GM23338 (cell line): ENCODE data around the gene SCFD2. TPM values are rescaled to one million over a fixed set of nuclear protein-coding genes. Genes with fewer than 3 reads are reported as not detected.

ENCODE experiments used
- ATAC-seq: fragments of 200-7000 bp; cut with Tn5 transposase; 3 replicates; pipeline ENCODE4 v1.9.1; 2020
- DNase-seq: peaks from one replicate; pipeline ENCODE4 v3.0.0-alpha.2; 2015; ENCODE audit warnings: low spot score
- H2AFZ ChIP-seq: fragments of 200-600 bp; sonication (generic); 2 replicates; pipeline ENCODE4 v1.8.0; 2016; ENCODE audit warnings: antibody characterized with exemption, mild to moderate bottlenecking, moderate library complexity
- H3F3A ChIP-seq: fragments of 200-600 bp; sonication (generic); replicated peaks from 2 replicates; pipeline ENCODE4 v1.8.0; 2017; ENCODE audit warnings: antibody characterized with exemption, mixed run types, low read depth
- H3K27ac ChIP-seq: fragments of 200-600 bp; sonication (generic); 2 replicates; pipeline ENCODE4 v1.6.1; 2016; ENCODE audit warnings: low read depth
- H3K27me3 ChIP-seq: fragments of 200-600 bp; sonication (generic); 2 replicates; pipeline ENCODE4 v1.8.0; 2016; ENCODE audit warnings: mild to moderate bottlenecking, mixed run types, moderate library complexity; ENCODE audit not compliant: insufficient read depth
- H3K36me3 ChIP-seq: fragments of 200-600 bp; sonication (generic); 2 replicates; pipeline ENCODE4 v1.8.0; 2016; ENCODE audit warnings: mild to moderate bottlenecking; ENCODE audit not compliant: insufficient read depth
- H3K4me1 ChIP-seq: fragments of 200-600 bp; sonication (generic); 2 replicates; pipeline ENCODE4 v1.8.0; 2016; ENCODE audit warnings: mild to moderate bottlenecking, moderate library complexity; ENCODE audit not compliant: insufficient read depth
- H3K4me2 ChIP-seq: fragments of 200-600 bp; sonication (generic); 2 replicates; pipeline ENCODE4 v1.7.1; 2017; ENCODE audit warnings: mixed run types
- H3K4me3 ChIP-seq: fragments of 200-600 bp; sonication (generic); 2 replicates; pipeline ENCODE4 v1.6.1; 2016; ENCODE audit warnings: mixed run types
- H3K79me2 ChIP-seq: fragments of 200-600 bp; sonication (generic); replicated peaks from 2 replicates; pipeline ENCODE4 v1.8.0; 2017; ENCODE audit warnings: mild to moderate bottlenecking; ENCODE audit not compliant: insufficient read depth
- H3K9me2 ChIP-seq: fragments of 200-600 bp; sonication (generic); 2 replicates; pipeline ENCODE4 v1.8.0; 2017; ENCODE audit not compliant: insufficient read depth
- H4K20me1 ChIP-seq: fragments of 200-600 bp; sonication (generic); replicated peaks from 2 replicates; pipeline ENCODE4 v1.8.0; 2017; ENCODE audit warnings: mild to moderate bottlenecking; ENCODE audit not compliant: insufficient read depth
- H3K27ac Mint-ChIP-seq: 2 replicates; pipeline ENCODE4 v1.8.0; 2020; ENCODE audit warnings: inconsistent platforms, mild to moderate bottlenecking, moderate library complexity, mixed read lengths
- H3K27me3 Mint-ChIP-seq: 3 replicates; pipeline ENCODE4 v1.8.0; 2022; ENCODE audit warnings: low read depth, mild to moderate bottlenecking, moderate library complexity, mixed read lengths, inconsistent platforms; ENCODE audit not compliant: insufficient read depth, poor library complexity
- H3K36me3 Mint-ChIP-seq: 3 replicates; pipeline ENCODE4 v1.8.0; 2021; ENCODE audit warnings: low read depth, mild to moderate bottlenecking, inconsistent platforms, moderate library complexity, mixed read lengths
- H3K4me1 Mint-ChIP-seq: 3 replicates; pipeline ENCODE4 v1.8.0; 2020; ENCODE audit warnings: mild to moderate bottlenecking, inconsistent platforms, mixed read lengths
- H3K4me3 Mint-ChIP-seq: 3 replicates; pipeline ENCODE4 v1.8.0; 2021; ENCODE audit warnings: moderate library complexity, mild to moderate bottlenecking, inconsistent platforms, mixed read lengths
- H3K9me3 Mint-ChIP-seq: 3 replicates; pipeline ENCODE4 v1.8.0; 2020; ENCODE audit warnings: moderate library complexity, mild to moderate bottlenecking, inconsistent platforms, mixed read lengths
- EZH2 ChIP-seq: fragments of 200-600 bp; sonication (generic); IDR thresholded peaks from one replicate; pipeline ENCODE4 v1.8.0; 2017; ENCODE audit warnings: antibody characterized with exemption, mild to moderate bottlenecking, low read depth; ENCODE audit not compliant: unreplicated experiment
- JUNB ChIP-seq: IDR thresholded peaks from one replicate; pipeline ENCODE4 v1.6.1; 2016; ENCODE audit warnings: antibody characterized with exemption; ENCODE audit not compliant: unreplicated experiment
- NANOG ChIP-seq: IDR thresholded peaks from 2 replicates; pipeline ENCODE4 v1.6.1; 2016; ENCODE audit warnings: antibody characterized with exemption, borderline replicate concordance
- POLR2AphosphoS5 ChIP-seq: IDR thresholded peaks from 2 replicates; pipeline ENCODE4 v1.6.1; 2016; ENCODE audit warnings: antibody characterized with exemption, low read depth
- STAT1 ChIP-seq: IDR thresholded peaks from one replicate; pipeline ENCODE4 v1.6.1; 2016; ENCODE audit warnings: antibody characterized with exemption; ENCODE audit not compliant: unreplicated experiment
- ZNF114 ChIP-seq: fragments of 250-450 bp; sonication (Bioruptor Pico); IDR thresholded peaks from 2 replicates; pipeline ENCODE4 v1.5.0; 2020; ENCODE audit warnings: mild to moderate bottlenecking, moderate library complexity
- ZNF331 ChIP-seq: fragments of 250-450 bp; sonication (Bioruptor Pico); IDR thresholded peaks from 2 replicates; pipeline ENCODE4 v1.5.0; 2020; ENCODE audit warnings: low read depth, mild to moderate bottlenecking, moderate library complexity
- polyA plus RNA-seq: library from polyadenylated mRNA; unstranded; fragments of >200 nt; fragmentation: Nextera tagmentation; extraction: Ambion mirVana; gene quantifications from 2 replicates; pipeline ENCODE4 v1.2.1, GENCODE V29; 2016
- total RNA-seq: library from RNA; depleted of rRNA; stranded (reverse); fragments of >200 nt; shearing (Covaris generic); gene quantifications from 2 replicates; pipeline ENCODE4 v1.2.3, GENCODE V29; 2014
- TF ChIP-seq, protein P1 (sequence below): fragments of 250-450 bp; sonication (Bioruptor Pico); IDR thresholded peaks from 2 replicates; pipeline ENCODE4 v1.5.0; 2020; ENCODE audit warnings: mild to moderate bottlenecking, moderate library complexity
- TF ChIP-seq, protein P2 (sequence below): IDR thresholded peaks from one replicate; pipeline ENCODE4 v1.6.1; 2018; ENCODE audit warnings: antibody characterized with exemption; ENCODE audit not compliant: unreplicated experiment

Gene SCFD2
- total and polyA plus RNA-seq, 2 experiments from 2014 or later: 5.7 to 17.5 TPM

DNA sequence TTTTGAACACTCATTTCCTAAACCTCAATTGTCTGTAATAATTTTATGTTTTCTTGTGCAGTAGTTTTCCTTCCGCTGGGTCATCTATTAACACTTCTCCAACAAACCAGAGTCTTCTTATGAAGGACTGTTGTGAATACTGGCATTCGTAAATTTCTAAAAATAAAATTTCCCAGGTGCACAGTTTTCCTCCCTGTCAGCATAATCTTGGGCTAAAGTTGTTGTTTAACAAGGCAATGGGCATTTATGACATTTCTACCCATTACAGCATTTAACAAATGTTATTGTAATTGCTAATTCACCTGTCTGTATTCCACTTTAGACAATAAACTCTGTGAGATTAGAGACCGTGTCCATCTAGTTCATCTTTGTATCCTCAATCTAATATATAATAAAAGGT lies 1.2 kb downstream of the SCFD2 start:
- Histone ChIP-seq H3K4me3 (peak overlapping the region; percentile 93), H3K27me3 (peaks cover 22% of the 10 kb centered on the region; the same call in 1 of the 2 replicates), H3K4me2 (peak overlapping the region; percentile 98), H3F3A (no peaks in the 10 kb centered on the region), H3K27ac (no peak overlapping the region), H3K4me1 (peaks cover 12% of the 10 kb centered on the region; the same call in 1 of the 2 replicates), H3K9me2 (peaks cover 8% of the 10 kb centered on the region; the same call in 1 of the 2 replicates), H2AFZ (no peak overlapping the region), H3K36me3 (no peaks in the 10 kb centered on the region), H3K79me2 (peaks cover 21% of the 10 kb centered on the region), H4K20me1 (no peaks in the 10 kb centered on the region)
- Mint-ChIP-seq H3K27me3 (peaks cover 9% of the 10 kb centered on the region), H3K27ac (no peak overlapping the region), H3K4me1 (peaks cover 10% of the 10 kb centered on the region), H3K36me3 (peaks cover 4% of the 10 kb centered on the region; the same call in 1 of the 3 replicates), H3K9me3 (no peaks in the 10 kb centered on the region), H3K4me3 (peak overlapping the region; percentile 94)
- no peak for TF ChIP-seq ZNF331 (CRISPR knock-in tag)
- TF ChIP-seq, protein P1, sequence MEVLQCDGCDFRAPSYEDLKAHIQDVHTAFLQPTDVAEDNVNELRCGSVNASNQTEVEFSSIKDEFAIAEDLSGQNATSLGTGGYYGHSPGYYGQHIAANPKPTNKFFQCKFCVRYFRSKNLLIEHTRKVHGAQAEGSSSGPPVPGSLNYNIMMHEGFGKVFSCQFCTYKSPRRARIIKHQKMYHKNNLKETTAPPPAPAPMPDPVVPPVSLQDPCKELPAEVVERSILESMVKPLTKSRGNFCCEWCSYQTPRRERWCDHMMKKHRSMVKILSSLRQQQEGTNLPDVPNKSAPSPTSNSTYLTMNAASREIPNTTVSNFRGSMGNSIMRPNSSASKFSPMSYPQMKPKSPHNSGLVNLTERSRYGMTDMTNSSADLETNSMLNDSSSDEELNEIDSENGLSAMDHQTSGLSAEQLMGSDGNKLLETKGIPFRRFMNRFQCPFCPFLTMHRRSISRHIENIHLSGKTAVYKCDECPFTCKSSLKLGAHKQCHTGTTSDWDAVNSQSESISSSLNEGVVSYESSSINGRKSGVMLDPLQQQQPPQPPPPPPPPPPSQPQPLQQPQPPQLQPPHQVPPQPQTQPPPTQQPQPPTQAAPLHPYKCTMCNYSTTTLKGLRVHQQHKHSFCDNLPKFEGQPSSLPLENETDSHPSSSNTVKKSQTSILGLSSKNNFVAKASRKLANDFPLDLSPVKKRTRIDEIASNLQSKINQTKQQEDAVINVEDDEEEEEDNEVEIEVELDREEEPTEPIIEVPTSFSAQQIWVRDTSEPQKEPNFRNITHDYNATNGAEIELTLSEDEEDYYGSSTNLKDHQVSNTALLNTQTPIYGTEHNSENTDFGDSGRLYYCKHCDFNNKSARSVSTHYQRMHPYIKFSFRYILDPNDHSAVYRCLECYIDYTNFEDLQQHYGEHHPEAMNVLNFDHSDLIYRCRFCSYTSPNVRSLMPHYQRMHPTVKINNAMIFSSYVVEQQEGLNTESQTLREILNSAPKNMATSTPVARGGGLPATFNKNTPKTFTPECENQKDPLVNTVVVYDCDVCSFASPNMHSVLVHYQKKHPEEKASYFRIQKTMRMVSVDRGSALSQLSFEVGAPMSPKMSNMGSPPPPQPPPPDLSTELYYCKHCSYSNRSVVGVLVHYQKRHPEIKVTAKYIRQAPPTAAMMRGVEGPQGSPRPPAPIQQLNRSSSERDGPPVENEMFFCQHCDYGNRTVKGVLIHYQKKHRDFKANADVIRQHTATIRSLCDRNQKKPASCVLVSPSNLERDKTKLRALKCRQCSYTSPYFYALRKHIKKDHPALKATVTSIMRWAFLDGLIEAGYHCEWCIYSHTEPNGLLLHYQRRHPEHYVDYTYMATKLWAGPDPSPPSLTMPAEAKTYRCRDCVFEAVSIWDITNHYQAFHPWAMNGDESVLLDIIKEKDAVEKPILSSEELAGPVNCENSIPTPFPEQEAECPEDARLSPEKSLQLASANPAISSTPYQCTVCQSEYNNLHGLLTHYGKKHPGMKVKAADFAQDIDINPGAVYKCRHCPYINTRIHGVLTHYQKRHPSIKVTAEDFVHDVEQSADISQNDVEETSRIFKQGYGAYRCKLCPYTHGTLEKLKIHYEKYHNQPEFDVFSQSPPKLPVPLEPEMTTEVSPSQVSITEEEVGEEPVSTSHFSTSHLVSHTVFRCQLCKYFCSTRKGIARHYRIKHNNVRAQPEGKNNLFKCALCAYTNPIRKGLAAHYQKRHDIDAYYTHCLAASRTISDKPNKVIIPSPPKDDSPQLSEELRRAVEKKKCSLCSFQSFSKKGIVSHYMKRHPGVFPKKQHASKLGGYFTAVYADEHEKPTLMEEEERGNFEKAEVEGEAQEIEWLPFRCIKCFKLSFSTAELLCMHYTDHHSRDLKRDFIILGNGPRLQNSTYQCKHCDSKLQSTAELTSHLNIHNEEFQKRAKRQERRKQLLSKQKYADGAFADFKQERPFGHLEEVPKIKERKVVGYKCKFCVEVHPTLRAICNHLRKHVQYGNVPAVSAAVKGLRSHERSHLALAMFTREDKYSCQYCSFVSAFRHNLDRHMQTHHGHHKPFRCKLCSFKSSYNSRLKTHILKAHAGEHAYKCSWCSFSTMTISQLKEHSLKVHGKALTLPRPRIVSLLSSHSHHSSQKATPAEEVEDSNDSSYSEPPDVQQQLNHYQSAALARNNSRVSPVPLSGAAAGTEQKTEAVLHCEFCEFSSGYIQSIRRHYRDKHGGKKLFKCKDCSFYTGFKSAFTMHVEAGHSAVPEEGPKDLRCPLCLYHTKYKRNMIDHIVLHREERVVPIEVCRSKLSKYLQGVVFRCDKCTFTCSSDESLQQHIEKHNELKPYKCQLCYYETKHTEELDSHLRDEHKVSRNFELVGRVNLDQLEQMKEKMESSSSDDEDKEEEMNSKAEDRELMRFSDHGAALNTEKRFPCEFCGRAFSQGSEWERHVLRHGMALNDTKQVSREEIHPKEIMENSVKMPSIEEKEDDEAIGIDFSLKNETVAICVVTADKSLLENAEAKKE (CRISPR knock-in tag): no peak
- no peak for TF ChIP-seq NANOG
- TF ChIP-seq ZNF114: no peak
- TF ChIP-seq EZH2: no peak
- no peak for TF ChIP-seq POLR2AphosphoS5
- no peak for DNase-seq
- ATAC-seq: no peak

DNA sequence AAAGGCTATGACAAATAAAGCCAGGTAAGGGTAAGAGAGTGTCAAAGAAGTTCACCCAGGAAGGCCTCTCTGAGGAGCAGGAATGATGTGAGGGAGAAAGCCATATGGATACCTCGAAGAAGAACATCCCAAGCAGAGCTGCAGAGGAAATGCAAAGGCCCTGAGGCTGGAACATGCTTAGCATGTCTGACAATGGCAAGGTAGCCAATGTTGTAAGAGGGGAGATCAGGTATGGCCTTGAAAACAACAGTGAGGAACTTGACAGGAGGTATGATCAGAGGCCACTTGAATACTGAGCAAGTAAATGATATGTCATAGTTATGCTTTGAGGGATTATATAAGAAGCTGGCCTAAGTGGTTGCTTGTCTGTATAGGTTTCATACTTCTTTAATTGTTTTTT lies 3.8 kb downstream of the SCFD2 start:
- Histone ChIP-seq H3K4me2 (no peak overlapping the region), H3K27me3 (0 out of 2 replicates have a peak, but pooled peaks cover 2% of the 10 kb centered on the region), H3K4me1 (peaks cover 12% of the 10 kb centered on the region; the same call in 1 of the 2 replicates), H3K4me3 (no peak overlapping the region), H3K36me3 (no peaks in the 10 kb centered on the region), H3K27ac (no peak overlapping the region), H2AFZ (no peak overlapping the region), H3K79me2 (peaks cover 21% of the 10 kb centered on the region), H4K20me1 (no peaks in the 10 kb centered on the region), H3F3A (no peaks in the 10 kb centered on the region), H3K9me2 (peaks cover 7% of the 10 kb centered on the region; the same call in 1 of the 2 replicates)
- Mint-ChIP-seq H3K9me3 (no peaks in the 10 kb centered on the region), H3K4me1 (peaks cover 10% of the 10 kb centered on the region), H3K4me3 (no peak overlapping the region), H3K27me3 (peaks cover 5% of the 10 kb centered on the region), H3K36me3 (peaks cover 4% of the 10 kb centered on the region; the same call in 1 of the 3 replicates), H3K27ac (no peak overlapping the region)
- TF ChIP-seq, protein P2, sequence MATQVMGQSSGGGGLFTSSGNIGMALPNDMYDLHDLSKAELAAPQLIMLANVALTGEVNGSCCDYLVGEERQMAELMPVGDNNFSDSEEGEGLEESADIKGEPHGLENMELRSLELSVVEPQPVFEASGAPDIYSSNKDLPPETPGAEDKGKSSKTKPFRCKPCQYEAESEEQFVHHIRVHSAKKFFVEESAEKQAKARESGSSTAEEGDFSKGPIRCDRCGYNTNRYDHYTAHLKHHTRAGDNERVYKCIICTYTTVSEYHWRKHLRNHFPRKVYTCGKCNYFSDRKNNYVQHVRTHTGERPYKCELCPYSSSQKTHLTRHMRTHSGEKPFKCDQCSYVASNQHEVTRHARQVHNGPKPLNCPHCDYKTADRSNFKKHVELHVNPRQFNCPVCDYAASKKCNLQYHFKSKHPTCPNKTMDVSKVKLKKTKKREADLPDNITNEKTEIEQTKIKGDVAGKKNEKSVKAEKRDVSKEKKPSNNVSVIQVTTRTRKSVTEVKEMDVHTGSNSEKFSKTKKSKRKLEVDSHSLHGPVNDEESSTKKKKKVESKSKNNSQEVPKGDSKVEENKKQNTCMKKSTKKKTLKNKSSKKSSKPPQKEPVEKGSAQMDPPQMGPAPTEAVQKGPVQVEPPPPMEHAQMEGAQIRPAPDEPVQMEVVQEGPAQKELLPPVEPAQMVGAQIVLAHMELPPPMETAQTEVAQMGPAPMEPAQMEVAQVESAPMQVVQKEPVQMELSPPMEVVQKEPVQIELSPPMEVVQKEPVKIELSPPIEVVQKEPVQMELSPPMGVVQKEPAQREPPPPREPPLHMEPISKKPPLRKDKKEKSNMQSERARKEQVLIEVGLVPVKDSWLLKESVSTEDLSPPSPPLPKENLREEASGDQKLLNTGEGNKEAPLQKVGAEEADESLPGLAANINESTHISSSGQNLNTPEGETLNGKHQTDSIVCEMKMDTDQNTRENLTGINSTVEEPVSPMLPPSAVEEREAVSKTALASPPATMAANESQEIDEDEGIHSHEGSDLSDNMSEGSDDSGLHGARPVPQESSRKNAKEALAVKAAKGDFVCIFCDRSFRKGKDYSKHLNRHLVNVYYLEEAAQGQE: no peak
- TF ChIP-seq JUNB (no peak), NANOG (no peak), STAT1 (no peak)
- DNase-seq (no peak), ATAC-seq (no peak)
